K562 (cell line): Measurements from ENCODE around the gene ZDHHC12. TPM values are rescaled to one million over a fixed set of nuclear protein-coding genes. Genes with fewer than 3 reads are reported as not detected.
A peak's percentile ranks its signal among the peaks of the same experiment; 100 is the strongest.

Experiments used
- BCL6 ChIP-seq: fragments of 250-450 bp; sonication (Bioruptor Pico); IDR thresholded peaks from 2 replicates; pipeline ENCODE4 v1.4.0; 2020
- CHCHD3 ChIP-seq: fragments of 250-450 bp; sonication (Bioruptor Pico); IDR thresholded peaks from 2 replicates; pipeline ENCODE4 v2.1.2; 2022; ENCODE audit warnings: mild to moderate bottlenecking
- GATAD2A ChIP-seq: fragments of 450-650 bp; IDR thresholded peaks from 2 replicates; pipeline ENCODE4 v1.6.1; 2017
- HNRNPL ChIP-seq: fragments of 200-400 bp; formaldehyde crosslinking; IDR thresholded peaks from 2 replicates; pipeline ENCODE4 v1.6.1; 2017; ENCODE audit warnings: low read depth, mild to moderate bottlenecking, low read length
- MTA2 ChIP-seq: fragments of 450-650 bp; IDR thresholded peaks from 2 replicates; pipeline ENCODE4 v1.6.1; 2016; ENCODE audit warnings: low read depth
- NFIC ChIP-seq: fragments of 450-650 bp; IDR thresholded peaks from 2 replicates; pipeline ENCODE4 v1.6.1; 2017; ENCODE audit warnings: mild to moderate bottlenecking, inconsistent platforms
- NONO ChIP-seq, 2 experiments: fragments of 200-400 bp in 1 of 2; fragments of 450-650 bp in 1 of 2; formaldehyde crosslinking in 1 of 2; IDR thresholded peaks; 2 replicates each; pipeline ENCODE4 v1.6.1; 2017; ENCODE audit warnings: low read depth in 2 of 2, mild to moderate bottlenecking in 2 of 2, moderate library complexity in 2 of 2, low read length in 1 of 2
- PHF20 ChIP-seq: fragments of 450-650 bp; IDR thresholded peaks from 2 replicates; pipeline ENCODE4 v1.6.1; 2018; ENCODE audit not compliant: partially characterized antibody
- POLR2AphosphoS2 ChIP-seq: IDR thresholded peaks from 2 replicates; pipeline ENCODE4 v1.6.1; 2012; ENCODE audit warnings: low read length, improper control_type of control experiment
- PPARD ChIP-seq: fragments of 250-450 bp; sonication (Bioruptor Pico); IDR thresholded peaks from 2 replicates; pipeline ENCODE4 v1.8.0; 2022; ENCODE audit warnings: inconsistent platforms, mild to moderate bottlenecking, moderate library complexity
- RREB1 ChIP-seq: fragments of 250-450 bp; sonication (Bioruptor Pico); IDR thresholded peaks from 2 replicates; pipeline ENCODE4 v1.4.0; 2020
- SIN3B ChIP-seq: fragments of 450-650 bp; IDR thresholded peaks from 2 replicates; pipeline ENCODE4 v1.6.1; 2017; ENCODE audit warnings: low read depth, mild to moderate bottlenecking, moderate library complexity
- SMAD3 ChIP-seq: fragments of 450-650 bp; formaldehyde crosslinking; conservative IDR thresholded peaks from 2 replicates; pipeline ENCODE4 v1.4.0; 2020; ENCODE audit warnings: mild to moderate bottlenecking
- SNRNP70 ChIP-seq: fragments of 200-400 bp; formaldehyde crosslinking; optimal IDR thresholded peaks from 2 replicates; pipeline ENCODE3; 2017; ENCODE audit warnings: low read depth, low read length
- TBL1XR1 ChIP-seq, 2 experiments: IDR thresholded peaks; 2 replicates each; pipeline ENCODE4 v1.6.1; 2012; ENCODE audit warnings: improper control_type of control experiment in 2 of 2, low read length in 2 of 2, mild to moderate bottlenecking in 1 of 2
- TGIF2 ChIP-seq: sonication (generic); formaldehyde crosslinking; IDR thresholded peaks from 2 replicates; pipeline ENCODE4 v1.8.1; 2022; ENCODE audit warnings: mild to moderate bottlenecking, missing genetic modification reagents, moderate library complexity
- XRCC4 ChIP-seq: IDR thresholded peaks from one replicate; pipeline ENCODE4 v1.6.1; 2011; ENCODE audit not compliant: insufficient read depth, insufficient read length; ENCODE audit errors: extremely low read depth
- ZBED1 ChIP-seq: IDR thresholded peaks from 2 replicates; pipeline ENCODE4 v1.6.1; 2014
- ZBTB12 ChIP-seq: fragments of 250-450 bp; sonication (Bioruptor Pico); IDR thresholded peaks from 2 replicates; pipeline ENCODE4 v1.4.0; 2020
- ZNF174 ChIP-seq: fragments of 250-450 bp; sonication (Bioruptor Pico); IDR thresholded peaks from 2 replicates; pipeline ENCODE4 v1.4.0; 2020; ENCODE audit warnings: mild to moderate bottlenecking
- ZNF324 ChIP-seq: fragments of 250-450 bp; sonication (Bioruptor Pico); IDR thresholded peaks from 2 replicates; pipeline ENCODE4 v1.4.0; 2020; ENCODE audit warnings: mild to moderate bottlenecking
- ZNF384 ChIP-seq: IDR thresholded peaks from 2 replicates; pipeline ENCODE4 v1.6.1; 2012; ENCODE audit warnings: low read depth, low read length, improper control_type of control experiment
- ZNF75A ChIP-seq: fragments of 450-650 bp; formaldehyde crosslinking; IDR thresholded peaks from 2 replicates; pipeline ENCODE4 v1.4.0; 2020; ENCODE audit warnings: mild to moderate bottlenecking
- ZNF764 ChIP-seq: fragments of 250-450 bp; sonication (Bioruptor Pico); IDR thresholded peaks from 2 replicates; pipeline ENCODE4 v1.4.0; 2020; ENCODE audit warnings: low read depth, mild to moderate bottlenecking, moderate library complexity
- ZSCAN32 ChIP-seq: fragments of 450-650 bp; formaldehyde crosslinking; IDR thresholded peaks from 2 replicates; pipeline ENCODE4 v1.4.0; 2020; ENCODE audit warnings: mild to moderate bottlenecking, moderate library complexity
- polyA plus RNA-seq, 8 experiments: library from polyadenylated mRNA; depleted of rRNA in 4 of 8; stranded (reverse) in 5 of 8; unstranded in 3 of 8; fragments of >200 nt; fragmentation: Nextera tagmentation in 2 of 8; fragmentation: Illumina TruSeq in 1 of 8; extraction: Ambion mirVana in 2 of 8; extraction: Trizol in 1 of 8; gene quantifications; 2 replicates each; pipeline versions ENCODE4 v1.2.1 to v1.2.3, GENCODE V29; 2011 to 2014; ENCODE audit warnings: inconsistent platforms in 1 of 8, missing spikeins in 1 of 8
- total RNA-seq, 7 experiments: library from RNA; depleted of rRNA in 6 of 7; stranded (reverse); fragments of >200 nt in 6 of 7; fragmentation: Illumina TruSeq in 2 of 7; extraction: Trizol in 2 of 7; gene quantifications; 2 replicates each; pipeline versions ENCODE4 v1.2.1 to v1.2.3, GENCODE V29; 2011 to 2021; ENCODE audit warnings: low replicate concordance in 1 of 7

ZDHHC12 gene
- total and polyA plus RNA-seq, 9 of the 15 experiments (the other 6 are each of a cell fraction or from before 2014, with no cell fraction given), result 0.21 to 38.0 (median 13.8) TPM

- TF ChIP-seq ZBTB12 (peak; percentile 92), ZNF764 (CRISPR knock-in tag) (0 out of 2 replicates have a peak, but pooled peaks have one; percentile 28), NONO (IDR thresholded peaks at IDR 0.05; ENCODE audit: low read depth in 2 of 2, low read length in 1 of 2) (peak; percentile 50 to 91; a peak in 2 of 4 replicates), CHCHD3 (no peak), GATAD2A (no peak), TBL1XR1 (IDR thresholded peaks at IDR 0.05; ENCODE audit: low read length in 2 of 2) (no peak; a peak in 1 of 4 replicates), RREB1 (CRISPR knock-in tag) (peak; percentile 49; the same call in 1 of the 2 replicates), ZNF384 (peak; percentile 66), SMAD3 (peak; percentile 59; the same call in 1 of the 2 replicates), ZSCAN32 (no peak), PPARD (CRISPR knock-in tag) (no peak), ZNF75A (CRISPR knock-in tag) (no peak), SNRNP70 (no peak), POLR2AphosphoS2 (no peak), ZNF324 (CRISPR knock-in tag) (no peak), XRCC4 (no peak), PHF20 (peak; percentile 90), SIN3B (peak; percentile 87), HNRNPL (0 out of 2 replicates have a peak, but pooled peaks have one; percentile 29), BCL6 (CRISPR knock-in tag) (no peak; the same call in 1 of the 2 replicates), ZBED1 (no peak), ZNF174 (CRISPR knock-in tag) (no peak), NFIC (peak; percentile 68), MTA2 (no peak), TGIF2 (peak; percentile 76; the same call in 1 of the 2 replicates)
These were observed 48.0 kb upstream of the ZDHHC12 start, which contains the start of gene ZER1 (continued) for GRCh38 chr9:128771745-128772519.
